Mesendoderm (in vitro differentiated cells): Measurements from ENCODE around the gene SLC22A8.
"Not testable (repeated sequence)": the region's sequence is repeated elsewhere in the genome, so short reads cannot be mapped to it uniquely, and the experiment has no call there.

Experiments
- DNase-seq: peaks from one replicate; pipeline ENCODE4 v3.0.0; 2013
- H2AK5ac ChIP-seq: 2 replicates; pipeline ENCODE4 v1.6.1; 2013; ENCODE audit warnings: low read length, inconsistent platforms
- H2BK120ac ChIP-seq: 2 replicates; pipeline ENCODE4 v1.6.1; 2013; ENCODE audit warnings: low read depth, mild to moderate bottlenecking, low read length, moderate library complexity, mixed read lengths
- H2BK15ac ChIP-seq: replicated peaks from 2 replicates; pipeline ENCODE4 v1.6.1; 2013; ENCODE audit warnings: low read depth, mild to moderate bottlenecking, moderate library complexity
- H2BK5ac ChIP-seq: 2 replicates; pipeline ENCODE4 v1.6.1; 2013; ENCODE audit warnings: low read length, inconsistent platforms
- H3K18ac ChIP-seq: 2 replicates; pipeline ENCODE4 v1.6.1; 2013; ENCODE audit warnings: mild to moderate bottlenecking, low read length, mixed read lengths
- H3K23ac ChIP-seq: one replicate; pipeline ENCODE4 v1.6.1; 2013; ENCODE audit warnings: low read length
- H3K27ac ChIP-seq: 2 replicates; pipeline ENCODE4 v1.5.1; 2013; ENCODE audit warnings: low read depth, mild to moderate bottlenecking, inconsistent platforms, low read length, moderate library complexity
- H3K27me3 ChIP-seq: 2 replicates; pipeline ENCODE4 v1.6.1; 2013; ENCODE audit warnings: low read length, control low read depth, mild to moderate bottlenecking, inconsistent platforms; ENCODE audit not compliant: insufficient read depth, poor library complexity
- H3K36me3 ChIP-seq: 2 replicates; pipeline ENCODE4 v1.6.1; 2013; ENCODE audit warnings: low read length, inconsistent platforms; ENCODE audit not compliant: control insufficient read depth, insufficient read depth
- H3K4ac ChIP-seq: one replicate; pipeline ENCODE4 v1.6.1; 2013; ENCODE audit warnings: low read depth, mild to moderate bottlenecking, low read length, moderate library complexity
- H3K4me1 ChIP-seq: 2 replicates; pipeline ENCODE4 v1.6.1; 2013; ENCODE audit warnings: low read depth, low read length, inconsistent platforms; ENCODE audit not compliant: control insufficient read depth
- H3K4me2 ChIP-seq: 2 replicates; pipeline ENCODE4 v1.6.1; 2013; ENCODE audit warnings: low read length
- H3K4me3 ChIP-seq: 2 replicates; pipeline ENCODE4 v1.5.1; 2013; ENCODE audit warnings: mild to moderate bottlenecking, low read length
- H3K56ac ChIP-seq: one replicate; pipeline ENCODE4 v1.6.1; 2013; ENCODE audit warnings: low read length
- H3K79me1 ChIP-seq: 2 replicates; pipeline ENCODE4 v1.6.1; 2013; ENCODE audit warnings: low read length, inconsistent platforms
- H3K79me2 ChIP-seq: 2 replicates; pipeline ENCODE4 v1.6.1; 2013; ENCODE audit warnings: mild to moderate bottlenecking, low read length; ENCODE audit not compliant: control insufficient read depth, insufficient read depth
- H3K9ac ChIP-seq: 2 replicates; pipeline ENCODE4 v1.6.1; 2013; ENCODE audit warnings: low read length, inconsistent platforms
- H4K5ac ChIP-seq: one replicate; pipeline ENCODE4 v1.6.1; 2013; ENCODE audit warnings: low read length
- H4K8ac ChIP-seq: one replicate; pipeline ENCODE4 v1.6.1; 2013; ENCODE audit warnings: low read depth, mild to moderate bottlenecking, control low read depth, low read length, moderate library complexity
- WGBS: extraction: QIAGEN DNeasy Blood & Tissue Kit; methylation state at CpG from one replicate; pipeline ENCODE4 v1.1.7; 2013; ENCODE audit warnings: low lambda C conversion rate, missing lambda C conversion rate; ENCODE audit not compliant: insufficient coverage; ENCODE audit errors: extremely low coverage; 5-methylcytosine and 5-hydroxymethylcytosine counted together

The SLC22A8 gene

DNA sequence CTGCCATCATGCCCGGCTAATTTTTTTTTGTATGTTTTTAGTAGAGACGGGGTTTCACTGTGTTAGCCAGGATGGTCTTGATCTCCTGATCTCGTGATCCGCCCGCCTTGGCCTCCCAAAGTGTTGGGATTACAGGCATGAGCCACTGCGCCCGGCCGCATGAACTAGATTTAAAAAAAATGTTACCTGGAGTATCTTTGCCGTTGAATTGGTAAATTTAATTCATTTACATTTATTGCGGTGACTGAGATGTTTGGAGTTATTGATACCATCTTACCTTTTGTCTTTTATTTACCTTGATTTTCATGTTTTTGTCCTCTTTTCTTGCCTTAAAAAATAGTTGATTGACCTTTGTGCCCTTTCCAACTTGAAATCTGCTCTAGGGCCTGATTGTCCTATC lies 70.1 kb downstream of the SLC22A8 start:
- H2AK5ac ChIP-seq, H4K5ac ChIP-seq, H4K8ac ChIP-seq, H3K23ac ChIP-seq, H3K79me2 ChIP-seq, DNase-seq, H2BK15ac ChIP-seq, H3K79me1 ChIP-seq, H2BK120ac ChIP-seq, H3K27me3 ChIP-seq, H3K56ac ChIP-seq, H3K4me1 ChIP-seq, H3K9ac ChIP-seq, H3K18ac ChIP-seq, H3K36me3 ChIP-seq, H3K27ac ChIP-seq, H3K4me3 ChIP-seq, H3K4me2 ChIP-seq, H3K4ac ChIP-seq, H2BK5ac ChIP-seq: not testable (repeated sequence)
- no CpG with 5 or more reads among the region's 10 CpGs for WGBS
